Endothelial cell of umbilical vein (primary cell): Measurements from ENCODE around the gene GOLT1A.

ENCODE experiments used
- CTCF ChIP-seq, 2 donors: IDR thresholded peaks; 1 replicate in 1 of 2; 2 replicates in 1 of 2; pipeline ENCODE4 v1.5.1; 2011; ENCODE audit warnings: low read length in 2 of 2, mild to moderate bottlenecking in 2 of 2, moderate library complexity in 2 of 2, control low read depth in 1 of 2, inconsistent platforms in 1 of 2, low read depth in 1 of 2; ENCODE audit not compliant: insufficient read depth in 1 of 2; ENCODE audit errors: extremely low read depth in 1 of 2
- EZH2 ChIP-seq: IDR thresholded peaks from 2 replicates; pipeline ENCODE4 v1.6.1; 2012; ENCODE audit warnings: borderline replicate concordance, low read depth, mild to moderate bottlenecking, moderate library complexity, low read length, inconsistent platforms; ENCODE audit not compliant: severe bottlenecking
- MYC ChIP-seq: IDR thresholded peaks from one replicate; pipeline ENCODE4 v1.6.1; 2011; ENCODE audit warnings: mild to moderate bottlenecking, low read depth, low read length
- POLR2A ChIP-seq: IDR thresholded peaks from 2 replicates; pipeline ENCODE4 v1.6.1; 2012; ENCODE audit warnings: low read depth, mild to moderate bottlenecking, control low read depth, low read length

- TF ChIP-seq CTCF (IDR thresholded peaks at IDR 0.05; ENCODE audit: extremely low read depth in 1 of 2, insufficient read depth in 1 of 2, low read depth in 1 of 2, low read length in 2 of 2) (no peak), POLR2A (no peak), MYC (no peak), EZH2 (no peak)
These were observed 10.5 kb downstream of the GOLT1A start for GRCh38 chr1:204203206-204203767.
